Astrocyte (in vitro differentiated cells and primary cell): ENCODE results near the gene GLRA1.

ENCODE experiments used
- CTCF ChIP-seq: IDR thresholded peaks from 2 replicates; pipeline ENCODE4 v1.5.1; 2011; ENCODE audit warnings: low read depth, mild to moderate bottlenecking, inconsistent platforms, low read length, moderate library complexity; ENCODE audit not compliant: insufficient read depth
- EZH2 ChIP-seq: IDR thresholded peaks from 2 replicates; pipeline ENCODE4 v1.6.1; 2012; ENCODE audit warnings: mild to moderate bottlenecking, low read length, inconsistent platforms; ENCODE audit not compliant: insufficient read depth

GRCh38 chr5:151846765-151847164, 77.9 kb downstream of the GLRA1 start:
- TF ChIP-seq CTCF (no peak), EZH2 (no peak)
